B cell (primary cell): ENCODE data around the gene EFNA2.
"Not testable (repeated sequence)": the region's sequence is repeated elsewhere in the genome, so short reads cannot be mapped to it uniquely, and the experiment has no call there.

Experiments
- EZH2 ChIP-seq: IDR thresholded peaks from 2 replicates; pipeline ENCODE4 v1.6.1; 2012; ENCODE audit warnings: borderline replicate concordance, low read depth, mild to moderate bottlenecking, moderate library complexity, low read length; ENCODE audit not compliant: insufficient read depth, poor library complexity, severe bottlenecking
- TF ChIP-seq, protein P1 (sequence below): fragments of 200-600 bp; IDR thresholded peaks from one replicate; pipeline ENCODE4 v1.8.0; 2022; ENCODE audit warnings: antibody characterized with exemption, mild to moderate bottlenecking

- TF ChIP-seq, protein P1, sequence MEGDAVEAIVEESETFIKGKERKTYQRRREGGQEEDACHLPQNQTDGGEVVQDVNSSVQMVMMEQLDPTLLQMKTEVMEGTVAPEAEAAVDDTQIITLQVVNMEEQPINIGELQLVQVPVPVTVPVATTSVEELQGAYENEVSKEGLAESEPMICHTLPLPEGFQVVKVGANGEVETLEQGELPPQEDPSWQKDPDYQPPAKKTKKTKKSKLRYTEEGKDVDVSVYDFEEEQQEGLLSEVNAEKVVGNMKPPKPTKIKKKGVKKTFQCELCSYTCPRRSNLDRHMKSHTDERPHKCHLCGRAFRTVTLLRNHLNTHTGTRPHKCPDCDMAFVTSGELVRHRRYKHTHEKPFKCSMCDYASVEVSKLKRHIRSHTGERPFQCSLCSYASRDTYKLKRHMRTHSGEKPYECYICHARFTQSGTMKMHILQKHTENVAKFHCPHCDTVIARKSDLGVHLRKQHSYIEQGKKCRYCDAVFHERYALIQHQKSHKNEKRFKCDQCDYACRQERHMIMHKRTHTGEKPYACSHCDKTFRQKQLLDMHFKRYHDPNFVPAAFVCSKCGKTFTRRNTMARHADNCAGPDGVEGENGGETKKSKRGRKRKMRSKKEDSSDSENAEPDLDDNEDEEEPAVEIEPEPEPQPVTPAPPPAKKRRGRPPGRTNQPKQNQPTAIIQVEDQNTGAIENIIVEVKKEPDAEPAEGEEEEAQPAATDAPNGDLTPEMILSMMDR = not testable (repeated sequence)
- not testable (repeated sequence) for TF ChIP-seq EZH2
Observed at GRCh38 chr19:1305354-1305753, 19.7 kb downstream of the EFNA2 start.
